KMS-11 (cell line): ENCODE measurements around the gene GPS1.

Experiments used
- H2AFZ ChIP-seq: fragments of 200-600 bp; sonication (generic); 2 replicates; pipeline ENCODE4 v1.6.1; 2016; ENCODE audit warnings: antibody characterized with exemption, mixed run types, low read depth
- H3K27ac ChIP-seq: fragments of 200-600 bp; sonication (generic); 2 replicates; pipeline ENCODE4 v1.6.1; 2016; ENCODE audit warnings: mild to moderate bottlenecking, mixed run types
- H3K27me3 ChIP-seq: fragments of 200-600 bp; sonication (generic); 2 replicates; pipeline ENCODE4 v1.6.1; 2017; ENCODE audit warnings: mild to moderate bottlenecking, low read depth, mixed run types, moderate library complexity; ENCODE audit not compliant: insufficient read depth
- H3K36me3 ChIP-seq: fragments of 200-600 bp; sonication (generic); 2 replicates; pipeline ENCODE4 v1.6.1; 2017; ENCODE audit warnings: mild to moderate bottlenecking, mixed run types; ENCODE audit not compliant: insufficient read depth
- H3K4me1 ChIP-seq: fragments of 200-600 bp; sonication (generic); 2 replicates; pipeline ENCODE4 v1.6.1; 2016; ENCODE audit warnings: mild to moderate bottlenecking, low read depth, mixed run types; ENCODE audit not compliant: poor library complexity, severe bottlenecking
- H3K4me2 ChIP-seq: fragments of 200-600 bp; sonication (generic); 2 replicates; pipeline ENCODE4 v1.7.0; 2016; ENCODE audit warnings: mild to moderate bottlenecking, mixed run types
- H3K4me3 ChIP-seq: fragments of 200-600 bp; sonication (generic); IDR thresholded peaks from 2 replicates; pipeline ENCODE4 v1.6.1; 2017; ENCODE audit warnings: low read depth, low read length, mixed read lengths; ENCODE audit not compliant: insufficient read depth
- H3K79me2 ChIP-seq: fragments of 200-600 bp; sonication (generic); 2 replicates; pipeline ENCODE4 v1.6.1; 2016; ENCODE audit warnings: low read depth, mixed run types; ENCODE audit not compliant: insufficient read depth
- H3K9ac ChIP-seq: fragments of 200-600 bp; sonication (generic); 2 replicates; pipeline ENCODE4 v1.6.1; 2016; ENCODE audit warnings: mild to moderate bottlenecking, mixed run types
- H4K20me1 ChIP-seq: fragments of 200-600 bp; sonication (generic); 2 replicates; pipeline ENCODE4 v1.6.1; 2016; ENCODE audit warnings: mild to moderate bottlenecking, mixed run types; ENCODE audit not compliant: insufficient read depth
- CTCF ChIP-seq: fragments of 200-600 bp; sonication (generic); conservative IDR thresholded peaks from 2 replicates; pipeline ENCODE4 v1.6.1; 2017; ENCODE audit warnings: low read depth, mild to moderate bottlenecking, antibody characterized with exemption, low read length, moderate library complexity, mixed read lengths

GPS1 gene

GRCh38 chr17:82039695-82040299 is 11.9 kb upstream of the GPS1 start:
- H3K27ac ChIP-seq: no peak overlapping the region
- no peak overlapping the region for H2AFZ ChIP-seq
- no peak for TF ChIP-seq CTCF
- H3K27me3 ChIP-seq: no peaks in the 10 kb centered on the region
- no peak overlapping the region for H3K9ac ChIP-seq
- no peaks in the 10 kb centered on the region for H3K36me3 ChIP-seq
- no peaks in the 10 kb centered on the region; the same call in 1 of the 2 replicates for H3K79me2 ChIP-seq
- H3K4me1 ChIP-seq: peaks cover 14% of the 10 kb centered on the region
- no peak overlapping the region for H3K4me3 ChIP-seq
- no peaks in the 10 kb centered on the region for H4K20me1 ChIP-seq
- no peak overlapping the region for H3K4me2 ChIP-seq

- TF ChIP-seq CTCF: no peak
- Histone ChIP-seq H3K79me2 (no peaks in the 10 kb centered on the region; the same call in 1 of the 2 replicates), H4K20me1 (no peaks in the 10 kb centered on the region), H2AFZ (no peak overlapping the region), H3K4me1 (peaks cover 11% of the 10 kb centered on the region), H3K27ac (no peak overlapping the region), H3K4me2 (no peak overlapping the region), H3K36me3 (no peaks in the 10 kb centered on the region), H3K4me3 (no peak overlapping the region), H3K27me3 (no peaks in the 10 kb centered on the region), H3K9ac (no peak overlapping the region)
Measured at GRCh38 chr17:82041144-82041814, 10.4 kb upstream of the GPS1 start.

- no peaks in the 10 kb centered on the region for H3K27me3 ChIP-seq
- peaks cover 5% of the 10 kb centered on the region for H3K4me1 ChIP-seq
- no peak overlapping the region for H3K9ac ChIP-seq
- H3K27ac ChIP-seq: no peak overlapping the region
- no peaks in the 10 kb centered on the region for H4K20me1 ChIP-seq
- H3K79me2 ChIP-seq: no peaks in the 10 kb centered on the region
- no peak overlapping the region for H3K4me2 ChIP-seq
- H3K36me3 ChIP-seq: no peaks in the 10 kb centered on the region
- no peak for TF ChIP-seq CTCF
- no peak overlapping the region for H3K4me3 ChIP-seq
- H2AFZ ChIP-seq: no peak overlapping the region
Measured at GRCh38 chr17:82042649-82043048, 9.0 kb upstream of the GPS1 start.

- no peak overlapping the region for H3K9ac ChIP-seq
- no peak overlapping the region for H2AFZ ChIP-seq
- no peaks in the 10 kb centered on the region for H3K36me3 ChIP-seq
- H3K4me1 ChIP-seq: no peaks in the 10 kb centered on the region
- no peak overlapping the region for H3K27ac ChIP-seq
- H4K20me1 ChIP-seq: no peaks in the 10 kb centered on the region
- H3K4me3 ChIP-seq: no peak overlapping the region
- TF ChIP-seq CTCF: no peak
- H3K4me2 ChIP-seq: no peak overlapping the region
- no peaks in the 10 kb centered on the region for H3K27me3 ChIP-seq
- no peaks in the 10 kb centered on the region for H3K79me2 ChIP-seq
Measured at GRCh38 chr17:82043507-82043906, 8.2 kb upstream of the GPS1 start.
